CMK (cell line): ENCODE results near the gene NFIC.
A peak's percentile ranks its signal among the peaks of the same experiment; 100 is the strongest.
"Not testable (repeated sequence)": the region's sequence is repeated elsewhere in the genome, so short reads cannot be mapped to it uniquely, and the experiment has no call there.

Source experiments
- DNase-seq: peaks from one replicate; pipeline ENCODE4 v3.0.0-alpha.2; 2010; ENCODE audit warnings: low read depth

The NFIC gene

DNA sequence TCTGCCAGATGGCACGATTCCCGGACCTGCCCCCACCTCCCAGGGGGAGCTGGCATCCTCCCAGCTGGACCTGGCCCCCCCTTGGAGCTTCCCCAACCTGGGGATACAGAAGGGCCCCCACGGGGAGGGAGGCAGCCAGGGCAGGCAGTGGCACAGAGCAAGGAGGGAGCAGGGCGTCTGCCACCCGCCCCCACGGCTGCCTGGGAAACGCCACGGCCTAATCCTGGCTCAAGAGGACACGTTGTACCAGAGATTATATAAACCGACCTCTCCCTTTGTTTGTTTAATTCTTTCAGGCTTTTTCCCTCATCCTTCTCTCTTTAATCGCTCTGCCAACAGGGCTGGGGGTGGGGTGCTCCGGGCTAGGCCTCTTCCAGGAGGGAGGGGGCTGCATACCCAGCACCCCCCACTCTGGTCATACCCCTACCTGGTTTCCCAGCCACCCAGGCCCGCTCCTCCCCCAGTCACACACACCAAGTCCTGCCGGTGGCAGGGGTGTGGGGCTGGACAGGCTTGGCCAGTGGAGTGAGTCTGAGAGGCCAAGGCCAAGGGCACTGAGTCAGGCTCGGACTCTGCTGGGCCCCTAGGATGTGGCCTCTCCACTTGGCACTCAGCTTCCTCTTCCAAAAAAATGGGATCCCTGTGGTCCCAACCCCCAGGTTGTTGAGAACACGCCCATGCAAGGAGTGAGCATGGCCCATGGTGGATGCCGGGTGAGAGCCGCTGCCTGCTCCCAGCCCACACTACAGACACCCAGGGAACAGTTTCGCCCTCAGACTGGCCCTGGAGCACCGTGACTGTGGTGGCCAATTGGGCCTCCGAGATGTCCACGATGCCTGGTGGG lies 29.5 kb upstream of the NFIC start:
- no peak for DNase-seq

DNA sequence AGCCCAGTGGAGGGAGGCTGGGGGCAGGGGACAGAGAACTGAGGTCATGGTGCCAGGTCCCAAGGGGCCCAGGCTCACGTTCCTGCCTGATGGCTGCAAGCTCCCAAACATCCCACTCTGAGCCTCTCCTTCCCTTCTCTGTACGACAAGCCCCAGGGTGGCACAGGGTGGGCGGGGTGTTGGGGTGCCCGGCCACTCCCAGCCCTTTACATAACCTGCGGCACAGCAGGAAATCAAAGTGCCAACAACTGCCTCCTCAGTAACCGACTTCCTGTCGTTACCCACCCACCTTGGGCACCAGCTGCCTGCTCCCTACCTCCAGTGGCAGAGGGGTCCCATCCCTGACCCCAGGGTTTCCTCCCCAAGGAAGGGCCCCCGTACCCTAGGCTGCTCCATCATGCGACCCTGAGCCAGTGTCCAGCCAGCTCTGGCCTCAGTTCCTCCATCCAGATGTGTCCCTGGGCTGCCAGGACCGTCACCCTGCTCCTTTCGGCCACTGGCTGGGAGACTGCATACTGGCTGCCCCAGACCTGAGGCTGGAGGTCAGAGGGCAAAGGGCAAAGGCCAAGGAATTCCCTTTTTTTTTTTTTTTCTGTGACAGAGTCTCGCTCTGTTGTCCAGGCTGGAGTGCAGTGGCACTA lies 27.7 kb upstream of the NFIC start:
- DNase-seq, result no peak

DNA sequence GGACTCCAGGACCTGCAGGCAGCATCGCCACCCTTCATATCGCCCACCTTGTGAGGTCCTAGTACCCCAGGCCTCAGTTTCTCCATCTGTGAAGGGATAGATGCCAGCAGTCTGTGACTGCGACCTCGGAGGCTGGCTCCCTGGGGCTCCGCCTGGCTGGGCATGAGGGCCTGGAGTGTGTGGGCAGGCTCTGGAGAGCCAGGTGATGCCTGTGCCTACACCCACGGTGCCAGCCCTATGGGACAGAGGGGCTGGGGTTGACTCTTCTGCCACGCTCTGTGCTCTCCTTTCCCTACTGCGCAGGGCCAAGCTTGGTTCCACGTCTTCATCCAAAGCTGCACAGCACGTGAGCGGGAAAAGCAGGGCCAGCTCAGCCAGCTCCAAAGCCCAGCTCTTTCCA lies 26.0 kb upstream of the NFIC start:
- no peak for DNase-seq

DNA sequence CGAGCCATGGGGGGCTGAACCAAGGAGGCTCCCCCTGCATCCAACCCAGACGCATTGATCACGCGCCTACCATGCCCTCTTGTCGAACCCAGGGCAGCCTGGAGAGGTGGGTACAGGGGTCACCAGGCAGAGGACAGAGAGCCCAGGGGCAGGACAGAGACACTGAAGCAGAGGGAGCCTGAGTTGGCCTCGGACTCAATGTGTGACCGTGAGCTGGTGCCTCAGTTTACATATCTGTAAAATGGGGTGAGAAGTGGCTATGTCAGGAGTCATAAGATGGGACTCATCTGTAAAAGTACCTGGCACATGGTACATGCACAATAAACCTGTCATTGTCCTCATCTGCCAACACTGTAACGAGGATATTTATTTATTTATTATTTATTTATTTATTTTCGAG lies 24.1 kb upstream of the NFIC start:
- no peak for DNase-seq

DNA sequence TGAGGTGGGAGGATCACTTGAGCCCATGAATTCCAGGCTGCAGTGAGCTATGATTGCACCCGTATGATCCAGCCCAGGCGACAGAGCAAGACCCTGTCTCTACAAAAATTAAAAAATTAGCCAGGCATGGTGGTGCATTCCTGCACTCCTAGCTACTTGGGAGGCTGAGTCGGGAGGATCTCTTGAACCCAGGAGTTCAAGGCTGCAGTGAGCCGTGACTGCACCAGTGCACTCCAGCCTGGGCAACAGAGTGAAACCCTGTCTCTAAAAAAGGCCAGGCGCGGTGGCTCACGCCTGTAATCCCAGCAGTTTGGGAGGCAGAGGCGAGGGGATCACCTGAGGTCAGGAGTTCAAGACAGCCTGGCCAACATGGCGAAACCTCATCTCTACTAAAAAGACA lies 23.4 kb upstream of the NFIC start:
- not testable (repeated sequence) for DNase-seq

DNA sequence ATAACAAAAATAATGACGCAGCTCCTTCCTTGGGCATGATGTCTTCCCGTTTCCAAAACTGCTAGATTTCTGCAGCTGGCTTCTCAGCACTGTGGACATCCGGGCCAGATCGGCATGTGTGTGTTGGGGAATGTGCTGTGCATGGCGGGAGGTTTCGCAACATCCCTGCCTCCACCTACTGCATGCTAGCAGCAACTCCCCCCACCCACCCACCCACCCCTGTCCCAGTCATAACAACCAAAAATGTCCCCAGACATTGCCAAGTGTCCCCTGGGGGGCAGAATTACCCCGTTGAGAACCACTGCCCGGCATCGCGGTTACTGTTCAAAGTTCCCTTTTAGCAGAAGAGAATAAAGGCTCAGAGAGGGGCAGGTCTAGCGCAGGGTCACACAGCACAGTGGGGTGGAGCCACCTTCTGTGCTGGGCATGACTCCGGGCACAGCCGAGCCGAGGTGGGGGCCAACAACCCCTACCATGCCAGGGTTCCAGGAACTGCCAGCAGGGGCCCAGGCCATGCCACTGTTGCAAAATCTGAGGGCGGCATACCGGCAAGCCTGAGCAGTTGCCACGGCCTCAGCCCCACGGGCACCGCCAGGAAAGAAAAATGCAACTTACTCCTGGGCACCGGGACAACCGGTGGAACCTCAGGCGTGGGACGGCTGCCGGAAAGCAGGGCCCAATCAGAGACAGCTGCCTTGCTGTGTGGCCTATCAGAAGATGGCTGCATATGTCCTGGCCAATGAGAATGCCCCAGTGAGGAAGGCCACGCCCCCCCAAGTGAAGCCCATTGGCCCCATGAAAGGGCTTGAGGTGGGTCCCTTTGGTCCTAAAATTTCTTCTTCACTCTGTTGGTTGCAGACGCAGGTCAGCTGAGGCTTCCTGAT lies 22.5 kb upstream of the NFIC start:
- peak; percentile 73 for DNase-seq

DNA sequence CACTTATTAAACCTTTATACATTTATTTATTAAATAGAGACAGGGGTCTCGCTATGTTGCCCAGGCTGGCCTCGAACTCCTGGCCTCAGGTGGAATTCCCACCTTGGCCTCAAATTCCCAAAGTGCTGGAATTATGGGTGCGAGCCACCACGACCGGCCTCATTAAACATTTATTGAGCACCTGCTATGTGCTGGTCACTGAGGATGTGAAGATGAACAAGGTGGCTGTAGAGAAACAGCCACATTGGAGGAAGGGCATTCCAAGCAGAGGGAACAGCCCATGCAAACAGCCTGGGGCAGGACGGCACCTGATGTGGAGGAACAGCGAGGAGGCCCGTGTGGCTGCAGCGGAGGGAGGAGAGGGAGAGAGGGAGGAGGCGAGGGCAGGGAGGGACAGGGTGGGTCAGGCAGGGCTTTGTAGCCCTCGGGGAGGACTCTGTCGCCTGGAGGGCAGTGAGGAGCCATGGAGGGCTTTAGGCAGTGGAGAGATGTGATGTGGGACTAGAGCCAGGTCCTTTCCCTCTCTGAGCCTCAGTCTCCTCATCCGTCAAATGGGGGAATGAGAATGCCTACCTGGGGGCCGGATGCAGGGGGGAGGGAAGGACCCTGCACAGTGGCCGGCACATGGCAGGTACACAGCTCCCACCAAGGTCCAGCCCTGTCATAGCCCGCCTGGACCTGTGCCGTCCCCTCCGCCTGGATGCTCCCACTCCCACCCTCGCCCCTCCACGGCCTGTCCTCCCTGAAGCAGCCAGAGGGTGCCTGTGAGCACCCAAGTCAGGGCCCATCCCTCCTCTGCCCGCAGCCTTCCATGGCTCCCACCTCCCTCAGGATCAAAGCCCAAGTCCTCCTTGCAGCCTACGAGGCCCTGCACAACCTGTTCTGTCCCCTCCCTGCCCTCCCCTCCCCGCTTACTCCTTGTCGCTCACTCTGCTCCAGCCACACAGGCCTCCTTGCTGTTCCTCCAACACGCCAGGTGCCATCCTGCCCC lies 21.5 kb upstream of the NFIC start:
- DNase-seq, result no peak

DNA sequence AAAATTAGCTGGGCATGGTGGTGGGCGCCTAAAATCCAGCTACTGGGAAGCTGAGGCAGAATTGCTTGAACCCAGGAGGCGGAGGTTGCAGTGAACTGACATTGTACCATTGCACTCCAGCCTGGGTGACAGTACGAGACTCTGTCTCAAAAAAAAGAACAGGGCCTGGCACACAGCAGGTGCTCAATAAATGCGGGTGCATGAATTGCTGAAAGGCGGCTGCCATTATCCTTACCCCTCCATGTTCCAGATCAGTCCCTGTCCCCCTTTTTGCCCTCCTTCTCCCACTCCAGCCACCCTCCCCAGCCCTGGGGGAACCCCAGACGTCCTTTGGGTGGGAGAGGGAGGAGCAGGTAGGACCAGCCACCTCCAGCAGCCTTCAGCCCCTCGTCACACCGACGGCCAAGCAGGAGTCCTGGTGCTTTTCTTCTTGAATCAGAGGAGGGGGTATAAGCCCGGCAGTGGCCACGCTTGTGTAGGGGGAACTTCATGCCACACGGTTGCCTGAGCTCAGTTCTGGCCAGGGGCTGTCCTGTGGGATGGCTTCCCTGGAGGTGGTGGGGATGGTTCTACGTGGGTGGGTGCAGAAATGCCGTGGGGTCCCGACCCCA lies 20.4 kb upstream of the NFIC start:
- DNase-seq, result no peak

DNA sequence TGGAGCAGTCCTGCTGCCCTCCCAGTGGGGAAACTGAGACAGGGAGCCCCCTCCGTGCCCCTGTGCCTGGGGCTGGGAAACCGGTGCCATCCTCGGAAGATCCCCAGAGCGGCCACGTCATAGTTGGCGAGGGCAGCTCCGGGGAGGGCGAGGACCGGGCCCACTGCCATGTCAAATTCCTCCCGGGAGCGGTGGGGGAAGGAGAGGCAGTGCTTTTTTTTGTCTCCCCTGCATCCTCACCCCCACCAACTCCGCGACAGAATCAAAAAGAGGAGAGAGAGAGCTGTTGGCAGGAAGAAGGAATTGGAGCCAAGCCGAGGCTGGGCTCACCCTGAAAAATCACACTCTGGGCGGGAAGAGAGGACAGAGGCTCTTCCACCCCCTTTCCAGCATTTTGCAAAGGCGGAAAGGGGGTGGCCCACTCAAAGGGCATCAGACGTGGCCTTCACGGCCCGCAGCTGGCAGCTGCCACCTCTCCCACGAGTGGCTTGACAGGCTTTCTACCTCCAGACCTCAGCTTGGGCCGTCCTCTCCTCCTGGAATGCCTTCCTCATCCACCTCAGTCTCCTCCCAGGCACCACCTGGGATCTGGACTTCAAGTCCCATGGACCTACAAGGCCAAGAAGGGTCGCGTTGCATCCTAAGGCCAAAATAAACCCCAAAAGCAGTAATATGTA lies 19.6 kb upstream of the NFIC start:
- DNase-seq, result no peak

DNA sequence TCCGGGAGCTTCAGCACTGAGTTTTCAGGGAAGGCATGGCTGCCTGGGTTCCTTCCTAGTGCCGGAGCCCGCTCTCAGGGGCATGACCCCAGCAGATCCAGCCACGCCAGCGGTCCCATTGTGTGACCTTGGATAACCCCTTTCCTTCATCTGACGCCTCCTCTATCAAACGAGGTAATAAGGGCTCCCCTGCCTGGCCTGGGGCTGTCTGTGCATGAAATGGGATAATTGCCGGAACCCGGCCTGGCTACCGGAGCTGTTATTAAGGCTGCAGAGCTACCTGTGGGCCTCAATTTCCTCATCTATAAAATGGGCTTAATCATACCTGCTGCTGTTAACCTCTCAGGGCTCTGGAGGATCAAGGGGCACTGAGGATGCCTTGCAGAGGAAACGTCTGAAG lies 18.3 kb upstream of the NFIC start:
- DNase-seq, result no peak

DNA sequence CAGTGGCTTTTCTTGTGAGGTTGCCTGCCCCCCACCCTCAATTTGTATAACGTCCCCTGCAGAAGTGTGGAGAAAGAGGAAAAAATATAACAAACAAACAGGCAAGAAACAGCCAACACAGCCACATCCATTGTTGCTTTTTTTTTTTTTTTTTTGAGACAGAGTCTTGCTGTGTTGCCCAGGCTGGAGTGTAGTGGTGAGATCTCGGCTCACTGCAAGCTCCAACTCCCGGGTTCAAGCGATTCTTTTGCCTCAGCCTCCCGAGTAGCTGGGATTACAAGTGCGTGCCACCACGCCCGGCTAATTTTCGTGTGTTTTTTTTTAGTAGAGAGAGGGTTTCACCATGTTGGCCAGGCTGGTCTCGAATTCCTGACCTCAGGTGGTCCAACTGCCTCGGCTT lies 17.9 kb upstream of the NFIC start:
- DNase-seq, result not testable (repeated sequence)

DNA sequence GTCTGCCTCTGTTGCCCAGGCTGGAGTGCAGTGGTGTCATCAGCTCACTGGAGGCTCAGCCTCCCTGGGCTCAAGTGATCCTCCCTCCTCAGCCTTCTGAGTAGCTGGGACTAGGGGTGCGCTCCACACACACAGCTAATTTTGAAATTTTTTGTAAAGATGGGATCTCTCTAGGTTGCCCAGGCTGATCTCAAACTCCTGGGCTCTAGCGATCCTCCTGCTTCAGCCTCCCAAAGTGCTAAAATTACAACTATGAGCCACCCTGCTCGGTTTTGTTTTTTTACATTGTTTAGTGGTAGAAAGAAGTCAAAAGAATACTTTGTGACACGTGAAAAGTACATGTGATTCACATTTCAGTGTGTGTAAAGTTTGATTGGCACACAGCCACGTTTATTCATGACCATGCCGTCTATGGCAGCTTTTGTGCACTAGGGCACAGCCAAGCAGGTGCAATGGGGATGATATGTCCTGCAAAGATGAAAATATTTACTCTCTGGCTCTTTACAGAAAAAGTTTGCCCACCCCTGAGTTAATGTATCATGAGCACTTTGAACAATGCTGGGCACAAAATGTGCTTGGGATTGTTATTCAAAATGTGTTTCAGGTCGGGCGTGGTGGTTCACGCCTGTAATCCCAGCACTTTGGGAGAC lies 16.2 kb upstream of the NFIC start:
- no peak for DNase-seq

DNA sequence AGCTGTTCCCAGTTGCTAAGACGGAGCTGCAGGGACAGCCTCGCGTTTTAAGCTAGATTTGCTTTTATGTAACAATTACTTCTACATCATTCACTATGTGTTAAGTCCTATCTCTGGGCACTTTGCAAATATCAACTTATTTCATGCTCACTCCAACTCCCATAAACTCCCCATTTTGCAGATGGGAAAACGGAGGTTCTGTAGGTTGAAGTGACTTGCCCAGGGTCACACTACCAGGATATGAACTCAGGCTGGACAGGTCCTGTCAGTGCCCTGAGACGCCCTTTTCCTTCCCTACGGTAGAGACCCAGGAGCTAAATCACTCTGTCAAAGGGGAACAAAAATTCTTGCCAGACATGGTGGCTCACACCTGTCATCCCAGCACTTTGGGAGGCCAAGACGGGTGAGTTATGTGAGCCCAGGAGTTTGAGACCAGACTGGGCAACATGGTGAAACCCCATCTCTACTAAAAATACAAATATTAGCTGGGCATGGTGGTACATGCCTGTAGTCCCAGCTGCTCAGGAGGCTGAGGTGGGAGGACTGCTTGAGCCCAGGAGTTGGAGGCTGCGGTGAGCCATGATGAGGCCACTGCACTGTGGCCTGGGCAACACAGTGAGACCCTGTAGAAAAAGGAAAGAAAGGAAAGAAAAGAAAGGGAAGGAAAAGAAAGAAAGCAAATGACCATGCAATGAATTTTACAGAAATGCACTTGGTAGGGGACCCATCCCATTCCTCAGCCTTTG lies 14.5 kb upstream of the NFIC start:
- no peak for DNase-seq

DNA sequence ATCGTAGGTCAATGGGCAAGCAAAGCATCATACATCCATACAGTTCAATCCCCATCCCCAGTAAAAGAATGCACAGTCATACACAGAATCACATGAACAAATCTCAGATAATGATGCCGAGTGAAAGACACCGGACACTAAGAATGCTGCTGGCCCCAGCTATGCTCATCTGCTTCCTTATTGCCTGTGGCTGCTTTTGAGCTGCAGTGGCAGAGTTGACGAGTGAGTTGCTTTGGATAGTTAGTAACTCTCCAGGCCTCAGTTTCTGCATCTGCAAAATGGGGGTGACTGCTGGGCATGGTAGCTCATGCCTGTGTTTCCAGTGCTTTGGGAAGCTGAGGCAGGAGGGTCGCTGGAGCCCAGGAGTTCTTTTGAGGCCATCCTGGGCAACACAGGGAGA lies 12.9 kb upstream of the NFIC start:
- DNase-seq, result no peak

DNA sequence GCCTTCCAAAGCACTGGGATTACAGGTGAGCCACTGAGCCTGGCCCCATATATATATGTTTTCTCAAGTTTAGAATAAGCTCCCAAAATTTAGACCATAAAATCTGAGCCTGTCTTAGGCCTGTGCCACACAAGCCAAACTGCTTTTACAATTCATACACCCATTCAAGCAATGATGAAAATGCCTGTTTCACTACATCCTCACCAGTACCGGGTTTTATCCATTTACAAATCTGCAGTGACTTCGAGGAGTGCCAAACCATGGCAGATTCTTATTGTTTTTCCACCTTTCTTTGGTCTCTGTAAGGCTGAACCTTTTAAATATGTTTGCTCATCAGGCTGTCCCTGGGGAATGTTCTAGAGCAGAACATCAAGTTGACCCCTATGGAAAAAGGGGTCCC lies 9.6 kb upstream of the NFIC start:
- DNase-seq, result no peak

DNA sequence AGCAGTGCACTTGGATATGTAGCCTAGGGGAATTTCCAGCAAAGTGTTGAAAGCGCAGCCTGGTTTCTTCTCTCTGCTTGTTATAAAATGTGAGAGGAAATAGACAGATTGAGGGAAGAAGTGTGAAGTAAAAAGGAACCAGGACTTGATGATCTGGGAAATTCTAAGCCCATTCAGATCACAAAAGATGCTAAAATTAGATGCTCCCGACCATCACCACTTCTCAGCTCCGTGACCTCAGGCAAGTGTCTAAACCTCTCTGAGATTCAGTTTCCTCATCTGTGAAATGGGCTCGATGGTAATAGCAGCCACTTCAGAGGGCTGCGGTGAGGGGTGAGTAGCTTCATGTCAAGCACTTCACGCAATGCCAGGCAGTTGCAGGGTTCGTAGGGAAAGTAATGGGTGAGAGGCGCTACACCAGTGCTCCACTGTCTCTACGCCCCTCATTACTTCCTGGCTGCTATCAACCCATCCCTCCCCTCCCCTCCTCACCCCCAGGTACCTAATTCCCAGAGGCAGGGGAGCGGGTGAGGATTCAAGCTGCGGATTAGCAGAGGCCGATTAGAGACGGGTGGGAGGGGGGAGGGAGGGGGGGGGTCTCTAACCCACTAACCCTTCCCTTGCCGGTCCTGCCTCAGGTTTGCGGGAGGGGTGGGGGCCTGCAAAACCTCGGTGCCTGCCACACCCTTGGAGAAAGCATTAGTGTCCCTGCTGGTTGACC lies 9.0 kb upstream of the NFIC start:
- DNase-seq, result no peak

DNA sequence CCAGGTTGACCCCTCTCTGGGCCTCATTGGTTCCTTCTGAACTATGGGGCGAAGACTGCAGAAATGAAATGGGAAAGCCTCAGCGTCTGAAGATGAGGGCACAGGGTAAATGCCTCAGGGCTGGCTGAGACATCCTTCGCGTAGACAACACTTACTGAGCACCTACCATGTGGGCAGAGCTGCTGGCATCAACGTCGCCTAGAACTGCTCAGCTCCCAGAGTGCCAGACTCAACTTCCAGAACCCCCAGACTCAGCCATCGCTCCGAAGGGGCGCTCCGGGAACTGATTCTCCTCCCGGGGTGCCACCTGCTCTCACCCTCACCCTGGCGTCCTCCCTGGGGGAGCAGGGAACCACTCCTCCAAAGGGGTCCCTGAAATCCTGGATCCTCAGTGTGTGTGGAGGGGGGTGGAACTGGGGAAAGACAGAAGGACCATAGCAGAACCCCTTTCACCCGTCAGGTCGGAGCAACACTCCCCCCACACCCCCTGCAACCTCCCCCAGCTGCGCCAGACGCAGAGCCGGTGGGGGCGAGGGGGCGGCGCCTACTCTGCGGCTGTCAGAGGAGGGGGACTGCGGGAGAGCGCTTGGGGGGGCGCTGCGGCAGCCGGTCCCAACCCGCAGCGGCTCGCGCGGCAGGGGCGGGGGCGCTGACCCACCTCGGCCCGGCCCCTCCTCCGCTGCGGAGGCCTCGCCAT lies 8.2 kb upstream of the NFIC start:
- DNase-seq, result no peak

DNA sequence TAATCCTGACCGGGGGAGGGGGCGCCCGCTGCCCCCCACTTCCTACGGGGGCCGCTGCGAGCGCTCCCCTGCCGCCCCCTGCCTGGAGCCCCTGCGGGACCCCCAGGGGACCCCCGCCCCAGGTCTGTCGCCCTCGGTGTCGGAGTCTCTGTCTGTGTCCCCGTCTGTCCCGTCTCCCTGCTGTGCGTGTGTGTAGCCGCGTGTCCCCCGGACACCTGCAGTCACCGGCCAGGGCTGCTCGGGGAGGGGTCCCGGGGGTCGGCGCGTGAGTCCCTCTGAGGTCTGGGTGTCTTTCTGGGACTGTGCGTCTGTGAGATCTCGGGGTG lies 7.7 kb upstream of the NFIC start:
- DNase-seq, result no peak
